K562 (cell line): ENCODE measurements around the gene AGAP3. TPM values are rescaled to one million over a fixed set of nuclear protein-coding genes. Genes with fewer than 3 reads are reported as not detected.

ENCODE experiments used
- BHLHE40 ChIP-seq: IDR thresholded peaks from 2 replicates; pipeline ENCODE4 v1.6.1; 2011; ENCODE audit warnings: low read length, improper control_type of control experiment
- BRF1 ChIP-seq: IDR thresholded peaks from 3 replicates; pipeline ENCODE4 v1.6.1; 2011; ENCODE audit warnings: borderline replicate concordance, mild to moderate bottlenecking; ENCODE audit not compliant: insufficient read length; ENCODE audit errors: extremely low read depth
- CBFB ChIP-seq: sonication (generic); formaldehyde crosslinking; IDR thresholded peaks from 2 replicates; pipeline ENCODE4 v1.4.0; 2020; ENCODE audit warnings: mild to moderate bottlenecking, missing genetic modification reagents
- ETV6 ChIP-seq, 3 experiments: fragments of 150-350 bp in 1 of 3; sonication (generic) in 1 of 3; formaldehyde crosslinking in 1 of 3; IDR thresholded peaks; 2 replicates each; pipeline versions ENCODE4 v1.6.1 to v1.8.0; 2014 to 2022; ENCODE audit warnings: borderline replicate concordance in 2 of 3, low read depth in 2 of 3, antibody characterized with exemption in 1 of 3, low read length in 1 of 3, mild to moderate bottlenecking in 1 of 3, missing genetic modification reagents in 1 of 3
- FOXM1 ChIP-seq, 2 experiments: fragments of 450-650 bp in 1 of 2; sonication (generic) in 1 of 2; formaldehyde crosslinking in 1 of 2; IDR thresholded peaks; 2 replicates each; pipeline versions ENCODE4 v1.6.1 to v1.9.0; 2017 to 2022; ENCODE audit warnings: low read depth in 2 of 2, mild to moderate bottlenecking in 2 of 2, missing genetic modification reagents in 1 of 2, moderate library complexity in 1 of 2
- GTF2E2 ChIP-seq: fragments of 200-800 bp; sonication (Bioruptor generic); IDR thresholded peaks from 2 replicates; pipeline ENCODE4 v1.6.1; 2016; ENCODE audit warnings: missing genetic modification characterization, missing compliant biosample characterization
- HCFC1 ChIP-seq: IDR thresholded peaks from 2 replicates; pipeline ENCODE4 v1.6.1; 2012; ENCODE audit warnings: low read depth, low read length, improper control_type of control experiment
- HLTF ChIP-seq: fragments of 450-650 bp; IDR thresholded peaks from 2 replicates; pipeline ENCODE4 v1.6.1; 2016
- KDM1A ChIP-seq, 2 experiments: fragments of 450-650 bp; IDR thresholded peaks; 2 replicates each; pipeline ENCODE4 v1.6.1; 2016; ENCODE audit warnings: mild to moderate bottlenecking in 2 of 2
- MLX ChIP-seq, 2 experiments: fragments of 450-650 bp in 1 of 2; sonication (generic) in 1 of 2; formaldehyde crosslinking; conservative IDR thresholded peaks; 2 replicates each; pipeline versions ENCODE4 v1.4.0 to v1.8.1; 2020 to 2022; ENCODE audit warnings: mild to moderate bottlenecking in 1 of 2, missing genetic modification reagents in 1 of 2
- NFYB ChIP-seq: IDR thresholded peaks from 2 replicates; pipeline ENCODE4 v1.6.1; 2011; ENCODE audit warnings: mild to moderate bottlenecking, moderate library complexity; ENCODE audit not compliant: insufficient read length; ENCODE audit errors: extremely low read depth
- POLR3G ChIP-seq: IDR thresholded peaks from 2 replicates; pipeline ENCODE4 v1.6.1; 2011; ENCODE audit not compliant: insufficient read length, insufficient replicate concordance; ENCODE audit errors: extremely low read depth
- SMAD2 ChIP-seq: fragments of 150-350 bp; IDR thresholded peaks from 2 replicates; pipeline ENCODE4 v1.6.1; 2014; ENCODE audit warnings: low read depth, mild to moderate bottlenecking, low read length
- SMAD3 ChIP-seq: fragments of 450-650 bp; formaldehyde crosslinking; conservative IDR thresholded peaks from 2 replicates; pipeline ENCODE4 v1.4.0; 2020; ENCODE audit warnings: mild to moderate bottlenecking
- STAT5A ChIP-seq: IDR thresholded peaks from 2 replicates; pipeline ENCODE4 v1.6.1; 2012; ENCODE audit warnings: low read length, inconsistent platforms, borderline replicate concordance
- TARDBP ChIP-seq: fragments of 450-650 bp; IDR thresholded peaks from 2 replicates; pipeline ENCODE4 v1.6.1; 2016
- WHSC1 ChIP-seq: IDR thresholded peaks from one replicate; pipeline ENCODE4 v1.6.1; 2012; ENCODE audit warnings: low read length, control low read depth, inconsistent platforms
- ZC3H8 ChIP-seq: fragments of 450-650 bp; IDR thresholded peaks from 2 replicates; pipeline ENCODE4 v1.6.1; 2017
- ZNF224 ChIP-seq: sonication (generic); formaldehyde crosslinking; IDR thresholded peaks from 2 replicates; pipeline ENCODE4 v1.8.0; 2022; ENCODE audit warnings: mild to moderate bottlenecking, missing genetic modification reagents
- ZNF584 ChIP-seq: fragments of 200-800 bp; sonication (Bioruptor generic); IDR thresholded peaks from 2 replicates; pipeline ENCODE4 v1.6.1; 2016; ENCODE audit warnings: low read depth, mild to moderate bottlenecking, missing genetic modification characterization, missing compliant biosample characterization
- ZNF699 ChIP-seq: fragments of 250-450 bp; sonication (Bioruptor Pico); IDR thresholded peaks from 2 replicates; pipeline ENCODE4 v1.8.0; 2021; ENCODE audit warnings: mild to moderate bottlenecking, moderate library complexity; ENCODE audit not compliant: insufficient replicate concordance
- ZSCAN32 ChIP-seq: fragments of 450-650 bp; formaldehyde crosslinking; IDR thresholded peaks from 2 replicates; pipeline ENCODE4 v1.4.0; 2020; ENCODE audit warnings: mild to moderate bottlenecking, moderate library complexity
- polyA plus RNA-seq, 8 experiments: library from polyadenylated mRNA; depleted of rRNA in 4 of 8; stranded (reverse) in 5 of 8; unstranded in 3 of 8; fragments of >200 nt; fragmentation: Nextera tagmentation in 2 of 8; fragmentation: Illumina TruSeq in 1 of 8; extraction: Ambion mirVana in 2 of 8; extraction: Trizol in 1 of 8; gene quantifications; 2 replicates each; pipeline versions ENCODE4 v1.2.1 to v1.2.3, GENCODE V29; 2011 to 2014; ENCODE audit warnings: inconsistent platforms in 1 of 8, missing spikeins in 1 of 8
- total RNA-seq, 7 experiments: library from RNA; depleted of rRNA in 6 of 7; stranded (reverse); fragments of >200 nt in 6 of 7; fragmentation: Illumina TruSeq in 2 of 7; extraction: Trizol in 2 of 7; gene quantifications; 2 replicates each; pipeline versions ENCODE4 v1.2.1 to v1.2.3, GENCODE V29; 2011 to 2021; ENCODE audit warnings: low replicate concordance in 1 of 7
- TF ChIP-seq, protein P1 (sequence below): fragments of 200-800 bp; sonication (Bioruptor generic); IDR thresholded peaks from 2 replicates; pipeline ENCODE4 v1.6.1; 2016; ENCODE audit warnings: missing genetic modification characterization, missing compliant biosample characterization

The AGAP3 gene
- total and polyA plus RNA-seq, 9 of the 15 experiments (the other 6 are each of a cell fraction or from before 2014, with no cell fraction given), result 3.4 to 208 (median 62.2) TPM

- TF ChIP-seq WHSC1, result no peak
- no peak for TF ChIP-seq SMAD2
- TF ChIP-seq HCFC1, result no peak
- TF ChIP-seq NFYB, result no peak
- TF ChIP-seq ZNF584, result no peak
- no peak for TF ChIP-seq KDM1A (IDR thresholded peaks at IDR 0.05)
- TF ChIP-seq ETV6 (IDR thresholded peaks at IDR 0.05; ENCODE audit: borderline replicate concordance in 1 of 2, low read depth in 2 of 2, low read length in 1 of 2), result no peak
- no peak for TF ChIP-seq ETV6 (CRISPR knock-in tag; IDR thresholded peaks at IDR 0.05; ENCODE audit: borderline replicate concordance)
- no peak for TF ChIP-seq BHLHE40
- peak; percentile 53; the same call in 1 of the 2 replicates for TF ChIP-seq CBFB
- TF ChIP-seq HLTF, result peak; percentile 74; the same call in 1 of the 2 replicates
- TF ChIP-seq, protein P1, sequence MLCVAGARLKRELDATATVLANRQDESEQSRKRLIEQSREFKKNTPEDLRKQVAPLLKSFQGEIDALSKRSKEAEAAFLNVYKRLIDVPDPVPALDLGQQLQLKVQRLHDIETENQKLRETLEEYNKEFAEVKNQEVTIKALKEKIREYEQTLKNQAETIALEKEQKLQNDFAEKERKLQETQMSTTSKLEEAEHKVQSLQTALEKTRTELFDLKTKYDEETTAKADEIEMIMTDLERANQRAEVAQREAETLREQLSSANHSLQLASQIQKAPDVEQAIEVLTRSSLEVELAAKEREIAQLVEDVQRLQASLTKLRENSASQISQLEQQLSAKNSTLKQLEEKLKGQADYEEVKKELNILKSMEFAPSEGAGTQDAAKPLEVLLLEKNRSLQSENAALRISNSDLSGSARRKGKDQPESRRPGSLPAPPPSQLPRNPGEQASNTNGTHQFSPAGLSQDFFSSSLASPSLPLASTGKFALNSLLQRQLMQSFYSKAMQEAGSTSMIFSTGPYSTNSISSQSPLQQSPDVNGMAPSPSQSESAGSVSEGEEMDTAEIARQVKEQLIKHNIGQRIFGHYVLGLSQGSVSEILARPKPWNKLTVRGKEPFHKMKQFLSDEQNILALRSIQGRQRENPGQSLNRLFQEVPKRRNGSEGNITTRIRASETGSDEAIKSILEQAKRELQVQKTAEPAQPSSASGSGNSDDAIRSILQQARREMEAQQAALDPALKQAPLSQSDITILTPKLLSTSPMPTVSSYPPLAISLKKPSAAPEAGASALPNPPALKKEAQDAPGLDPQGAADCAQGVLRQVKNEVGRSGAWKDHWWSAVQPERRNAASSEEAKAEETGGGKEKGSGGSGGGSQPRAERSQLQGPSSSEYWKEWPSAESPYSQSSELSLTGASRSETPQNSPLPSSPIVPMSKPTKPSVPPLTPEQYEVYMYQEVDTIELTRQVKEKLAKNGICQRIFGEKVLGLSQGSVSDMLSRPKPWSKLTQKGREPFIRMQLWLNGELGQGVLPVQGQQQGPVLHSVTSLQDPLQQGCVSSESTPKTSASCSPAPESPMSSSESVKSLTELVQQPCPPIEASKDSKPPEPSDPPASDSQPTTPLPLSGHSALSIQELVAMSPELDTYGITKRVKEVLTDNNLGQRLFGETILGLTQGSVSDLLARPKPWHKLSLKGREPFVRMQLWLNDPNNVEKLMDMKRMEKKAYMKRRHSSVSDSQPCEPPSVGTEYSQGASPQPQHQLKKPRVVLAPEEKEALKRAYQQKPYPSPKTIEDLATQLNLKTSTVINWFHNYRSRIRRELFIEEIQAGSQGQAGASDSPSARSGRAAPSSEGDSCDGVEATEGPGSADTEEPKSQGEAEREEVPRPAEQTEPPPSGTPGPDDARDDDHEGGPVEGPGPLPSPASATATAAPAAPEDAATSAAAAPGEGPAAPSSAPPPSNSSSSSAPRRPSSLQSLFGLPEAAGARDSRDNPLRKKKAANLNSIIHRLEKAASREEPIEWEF (CRISPR knock-in tag), result no peak
- no peak for TF ChIP-seq BRF1
- no peak for TF ChIP-seq MLX (CRISPR knock-in tag; conservative IDR thresholded peaks at IDR 0.05)
- no peak for TF ChIP-seq ZNF699 (CRISPR knock-in tag)
- no peak for TF ChIP-seq POLR3G
- TF ChIP-seq ZNF224 (CRISPR knock-in tag), result no peak
- TF ChIP-seq STAT5A, result no peak
- peak; percentile 30; the same call in 1 of the 2 replicates for TF ChIP-seq FOXM1 (IDR thresholded peaks at IDR 0.05; ENCODE audit: low read depth)
- TF ChIP-seq FOXM1 (CRISPR knock-in tag; IDR thresholded peaks at IDR 0.05; ENCODE audit: low read depth), result no peak
- no peak for TF ChIP-seq SMAD3 (CRISPR knock-in tag)
- peak; percentile 15; the same call in 1 of the 2 replicates for TF ChIP-seq ZC3H8
- no peak for TF ChIP-seq GTF2E2 (tag)
- TF ChIP-seq ZSCAN32 (CRISPR knock-in tag), result no peak
- no peak for TF ChIP-seq TARDBP
Observed at GRCh38 chr7:151082141-151083070, 3.9 kb upstream of the AGAP3 start (continued).
